HG02938 (cell line): Measurements from ENCODE around the gene CAPS2.

Experiments
- ATAC-seq: cut with Tn5 transposase; IDR thresholded peaks from one replicate; pipeline ENCODE4 v1.9.1; 2021; ENCODE audit warnings: mild to moderate bottlenecking, moderate library complexity; ENCODE audit not compliant: unreplicated experiment

The CAPS2 gene

GRCh38 chr12:75305412-75306332 lies 24.5 kb downstream of the CAPS2 start:
- no peak for ATAC-seq

GRCh38 chr12:75302781-75303180 lies 27.3 kb downstream of the CAPS2 start:
- no peak for ATAC-seq

DNA sequence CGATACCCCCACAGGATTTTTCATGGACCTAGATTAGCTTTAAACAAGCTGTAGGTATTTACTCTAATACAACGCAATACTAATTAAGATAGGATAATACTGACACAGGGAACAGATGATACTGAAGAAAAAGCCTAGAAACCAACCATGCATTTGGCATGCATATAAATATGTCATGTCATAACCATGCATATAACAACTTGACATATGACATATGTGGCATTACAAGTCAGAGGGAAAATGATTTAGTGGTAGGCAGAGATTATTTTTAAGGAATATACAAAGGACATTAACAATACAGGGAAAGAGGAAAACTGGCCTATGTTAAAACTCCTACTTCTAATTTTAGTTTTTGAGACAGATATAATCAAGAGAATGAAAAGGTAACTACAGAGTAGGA lies 27.9 kb downstream of the CAPS2 start:
- no peak for ATAC-seq

- no peak for ATAC-seq
Measured at GRCh38 chr12:75294797-75295196, 35.3 kb downstream of the CAPS2 start.

DNA sequence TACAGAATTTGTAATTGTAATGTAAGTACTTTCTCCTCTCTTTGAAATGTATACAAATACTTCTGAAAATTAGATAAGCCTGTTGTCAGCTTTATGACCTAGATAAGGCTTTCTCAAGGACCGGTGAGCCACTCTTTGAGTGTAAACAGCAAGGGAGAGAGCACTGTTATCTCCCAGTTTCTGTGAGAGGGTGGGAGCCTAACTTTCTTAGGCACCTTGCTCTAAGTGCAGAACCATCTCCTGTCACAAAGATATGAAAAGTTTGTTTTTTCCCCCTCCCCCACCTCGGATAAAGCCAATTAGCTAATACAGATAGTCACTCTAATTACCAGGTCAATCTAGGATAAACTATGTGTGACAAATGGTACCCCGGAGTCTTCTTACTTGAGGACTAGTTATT lies 35.8 kb downstream of the CAPS2 start:
- ATAC-seq: no peak

- no peak for ATAC-seq
Measured at GRCh38 chr12:75291014-75291413, 39.1 kb downstream of the CAPS2 start.

DNA sequence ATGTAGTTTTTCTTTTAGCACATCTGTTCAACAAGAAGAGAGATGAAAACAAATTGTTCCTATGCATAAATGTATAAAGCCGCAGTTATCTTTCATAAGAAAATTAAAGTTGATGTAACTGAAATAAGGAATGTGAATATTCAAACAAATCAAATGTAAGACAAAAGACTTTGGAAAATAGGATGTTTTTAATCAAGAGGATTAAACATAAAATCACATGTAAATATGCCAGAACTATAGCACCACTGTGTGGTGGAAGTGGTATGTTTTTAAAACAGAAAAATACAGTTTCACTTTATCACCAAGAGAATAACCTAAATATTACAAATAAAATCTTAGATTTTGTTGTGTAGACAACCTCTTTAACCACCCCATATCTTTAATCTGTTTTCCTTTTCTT lies 40.4 kb downstream of the CAPS2 start:
- ATAC-seq: no peak

DNA sequence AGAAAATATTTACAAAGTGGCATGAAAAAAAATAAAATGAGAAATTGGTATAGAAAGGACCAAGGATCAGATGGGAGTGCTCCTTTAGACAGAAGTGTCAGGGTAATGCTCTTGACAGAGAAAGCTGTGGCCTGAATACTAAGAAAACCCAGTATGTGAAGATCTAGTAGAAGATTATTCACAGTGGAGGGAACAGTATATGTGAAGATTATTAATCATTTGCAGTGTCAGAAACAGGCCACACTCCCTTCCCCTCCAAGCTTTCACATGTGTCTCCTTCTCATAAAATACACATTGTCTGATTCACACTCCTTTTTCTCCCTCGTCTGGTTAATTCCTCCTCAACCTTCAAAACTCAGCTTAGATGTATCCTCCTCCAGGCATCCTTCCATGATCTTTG lies 41.3 kb downstream of the CAPS2 start:
- no peak for ATAC-seq

GRCh38 chr12:75275702-75276101 lies 54.4 kb downstream of the CAPS2 start:
- no peak for ATAC-seq

- no peak for ATAC-seq
Measured at GRCh38 chr12:75271576-75271975, 58.5 kb downstream of the CAPS2 start.

DNA sequence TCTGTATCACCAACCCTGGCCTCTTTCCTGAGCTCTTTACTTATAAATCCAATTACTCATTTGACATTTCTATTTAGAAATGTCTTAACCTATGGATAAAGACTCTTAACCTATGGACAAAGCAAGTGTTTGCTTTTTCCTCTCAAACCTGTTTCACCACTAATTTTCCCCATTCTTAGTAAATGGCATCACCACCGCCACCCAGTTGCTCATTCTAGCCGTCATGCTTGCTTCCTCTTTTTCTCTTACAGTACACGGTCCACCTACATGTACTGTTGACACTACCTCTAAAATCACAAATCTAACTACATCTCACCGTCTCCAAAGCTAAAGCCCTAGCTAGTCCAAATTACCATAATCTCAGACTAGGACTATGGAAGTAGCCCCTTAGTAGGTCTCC lies 60.0 kb downstream of the CAPS2 start:
- ATAC-seq: peak; percentile 54

DNA sequence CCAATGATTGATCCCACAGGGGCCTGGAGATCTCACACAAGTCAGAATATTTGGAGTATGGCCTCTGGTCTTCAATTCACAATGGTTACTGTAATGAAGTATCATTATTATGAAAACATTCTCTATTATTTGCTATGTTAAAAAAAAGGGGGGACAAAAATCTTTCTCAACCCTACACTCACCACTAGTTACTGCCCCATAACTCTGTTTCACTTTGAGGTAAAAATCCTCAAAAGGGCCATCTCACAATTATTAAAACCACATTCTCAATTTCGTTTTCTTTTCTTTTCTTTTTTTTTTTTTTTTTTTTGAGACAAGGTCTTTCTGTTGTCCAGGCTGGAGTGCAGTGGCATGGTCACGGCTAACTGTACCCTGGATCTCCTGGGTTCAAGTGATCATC lies 60.9 kb downstream of the CAPS2 start:
- no peak for ATAC-seq

DNA sequence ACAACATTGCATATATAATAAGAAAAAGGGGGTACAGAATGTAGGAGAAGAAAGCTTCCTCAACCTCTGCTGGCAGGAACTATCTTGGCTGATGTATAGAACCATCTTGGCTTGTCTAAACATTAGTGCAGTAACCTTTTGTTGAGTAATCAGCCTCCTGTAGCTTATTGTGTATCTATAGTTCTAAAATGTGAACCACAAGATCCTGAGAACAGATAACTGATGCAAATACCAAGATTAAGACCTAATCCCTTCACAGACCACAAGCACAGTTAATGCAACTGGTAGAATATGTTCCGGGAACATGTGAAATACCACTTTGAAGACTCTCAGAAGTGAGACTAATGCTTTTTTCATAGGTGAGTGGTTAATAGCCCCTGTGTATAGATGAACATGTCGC lies 69.8 kb downstream of the CAPS2 start:
- ATAC-seq: no peak

- no peak for ATAC-seq
Measured at GRCh38 chr12:75259143-75259542, 71.0 kb downstream of the CAPS2 start.

- no peak for ATAC-seq
Measured at GRCh38 chr12:75257510-75257909, 72.6 kb downstream of the CAPS2 start.

- no peak for ATAC-seq
Measured at GRCh38 chr12:75245108-75245507, 85.0 kb downstream of the CAPS2 start.

DNA sequence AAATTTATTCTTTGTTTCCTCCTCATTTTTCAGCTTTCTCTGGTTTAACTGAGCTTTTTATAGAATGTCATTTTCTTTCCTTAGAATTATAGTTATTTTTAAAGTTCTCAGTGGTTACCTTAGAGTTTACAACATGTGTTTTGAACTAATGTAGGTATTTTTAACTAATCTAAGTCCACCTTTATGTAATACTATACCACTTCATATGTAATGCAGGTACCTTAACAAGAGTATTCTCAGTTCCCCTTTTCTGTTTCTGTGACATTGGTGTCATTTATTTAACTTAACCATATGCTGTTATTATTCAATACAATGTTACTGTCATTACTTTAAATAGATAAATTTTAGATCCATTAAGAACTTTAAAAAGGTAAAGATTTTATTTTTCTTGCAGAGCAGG lies 90.1 kb downstream of the CAPS2 start:
- ATAC-seq: peak; percentile 98

- no peak for ATAC-seq
Measured at GRCh38 chr12:75236206-75236605, 93.9 kb downstream of the CAPS2 start.

- ATAC-seq: no peak
Measured at GRCh38 chr12:75227132-75227531, 103.0 kb downstream of the CAPS2 start.
